HCT116 (cell line): ENCODE data around the gene TRPM3. TPM values are rescaled to one million over a fixed set of nuclear protein-coding genes. Genes with fewer than 3 reads are reported as not detected.

Source experiments
- ATAC-seq: fragments of 200-7000 bp; cut with Tn5 transposase; 2 replicates; pipeline ENCODE4 v1.9.1; 2020; ENCODE audit warnings: mild to moderate bottlenecking, moderate library complexity
- BruUV-seq: library from RNA; stranded (reverse); fragments of 400-500 nt; replicated peaks from 2 replicates; lab custom pipeline; 2021; lab: Mats Ljungman, UMichigan
- CTCF ChIA-PET: fragments of 300-600 bp; sonication (Branson Sonifier 250); formaldehyde crosslinking; loops from one replicate; lab custom pipeline; 2021; ENCODE audit warnings: antibody characterized with exemption; lab: Charles Lee
- POLR2A ChIA-PET: fragments of 300-600, 350-600 bp; sonication (Branson Sonifier 250); formaldehyde crosslinking; loops from one replicate; lab custom pipeline; 2021; ENCODE audit warnings: antibody characterized with exemption; lab: Charles Lee
- RAD21 ChIA-PET, 2 experiments: fragments of 300-600 bp; sonication (Branson Sonifier 250); formaldehyde crosslinking; loops; one replicate each; lab custom pipeline; 2023; ENCODE audit warnings: low total read pairs in 2 of 2; ENCODE audit not compliant: uncharacterized antibody in 2 of 2, unreplicated experiment in 2 of 2, low non-redundant PET in 1 of 2; lab: Charles Lee
- DNase-seq: peaks from one replicate; pipeline ENCODE4 v3.0.0-alpha.2; 2010; ENCODE audit warnings: low read depth, low spot score
- H2AFZ ChIP-seq: fragments of 200-600 bp; shearing (Covaris generic), sonication (generic); 2 replicates; pipeline ENCODE4 v1.6.1; 2017; ENCODE audit warnings: low read depth, mixed run types, mixed read lengths, antibody characterized with exemption, low read length; ENCODE audit not compliant: poor library complexity, severe bottlenecking
- H3K27ac ChIP-seq: 2 replicates; pipeline ENCODE4 v1.5.1; 2012; ENCODE audit warnings: low read depth, low read length
- H3K27me3 ChIP-seq: fragments of 200-600 bp; sonication (generic); 2 replicates; pipeline ENCODE4 v1.6.1; 2016; ENCODE audit warnings: mixed run types, low read length, mixed read lengths; ENCODE audit not compliant: insufficient read depth
- H3K36me3 ChIP-seq, 2 experiments: fragments of 200-500 bp in 1 of 2; fragments of 200-600 bp in 1 of 2; sonication (Bioruptor generic) in 1 of 2; sonication (generic) in 1 of 2; 2 replicates each; pipeline versions ENCODE4 v1.5.1 to v1.6.1; 2014 to 2016; ENCODE audit warnings: low read length in 2 of 2, inconsistent platforms in 1 of 2, mixed read lengths in 1 of 2, mixed run types in 1 of 2; ENCODE audit not compliant: insufficient read depth in 2 of 2, control insufficient read depth in 1 of 2
- H3K4me1 ChIP-seq, 2 experiments: fragments of 200-600 bp in 1 of 2; sonication (generic) in 1 of 2; 2 replicates each; pipeline versions ENCODE4 v1.5.1 to v1.6.1; 2012 to 2017; ENCODE audit warnings: low read length in 2 of 2, inconsistent platforms in 1 of 2, mild to moderate bottlenecking in 1 of 2, mixed read lengths in 1 of 2, mixed run types in 1 of 2, moderate library complexity in 1 of 2; ENCODE audit not compliant: insufficient read depth in 2 of 2, control insufficient read depth in 1 of 2
- H3K4me2 ChIP-seq: fragments of 200-600 bp; sonication (generic); 2 replicates; pipeline ENCODE4 v1.6.1; 2017; ENCODE audit warnings: mixed run types, low read length, mixed read lengths
- H3K4me3 ChIP-seq, 2 experiments: fragments of 200-600 bp in 1 of 2; sonication (generic) in 1 of 2; replicated peaks in 1 of 2; 2 replicates each; pipeline ENCODE4 v1.5.1; 2011 to 2016; ENCODE audit warnings: low read length in 2 of 2, control low read depth in 1 of 2, low read depth in 1 of 2, mild to moderate bottlenecking in 1 of 2, mixed read lengths in 1 of 2, mixed run types in 1 of 2
- H3K79me2 ChIP-seq: fragments of 200-600 bp; sonication (generic); 2 replicates; pipeline ENCODE4 v1.6.1; 2017; ENCODE audit warnings: mild to moderate bottlenecking, mixed run types, low read length, moderate library complexity, mixed read lengths; ENCODE audit not compliant: insufficient read depth
- H3K9ac ChIP-seq: fragments of 200-600 bp; sonication (generic); 2 replicates; pipeline ENCODE4 v1.6.1; 2016; ENCODE audit warnings: low read length, mixed read lengths
- H3K9me2 ChIP-seq: fragments of 200-600 bp; sonication (generic), shearing (Covaris generic); 2 replicates; pipeline ENCODE4 v1.6.1; 2017; ENCODE audit warnings: mixed run types, mild to moderate bottlenecking, moderate library complexity; ENCODE audit not compliant: insufficient read depth
- H3K9me3 ChIP-seq, 2 experiments: fragments of 200-500 bp in 1 of 2; fragments of 200-600 bp in 1 of 2; sonication (Bioruptor generic) in 1 of 2; sonication (generic) in 1 of 2; 2 replicates each; pipeline ENCODE4 v1.6.1; 2014 to 2017; ENCODE audit warnings: low read length in 2 of 2, mixed read lengths in 2 of 2, inconsistent platforms in 1 of 2, low read depth in 1 of 2, mild to moderate bottlenecking in 1 of 2, mixed run types in 1 of 2, moderate library complexity in 1 of 2; ENCODE audit not compliant: control insufficient read depth in 1 of 2, insufficient read depth in 1 of 2
- H4K20me1 ChIP-seq: fragments of 200-600 bp; sonication (generic), shearing (Covaris generic); 2 replicates; pipeline ENCODE4 v1.6.1; 2017; ENCODE audit warnings: mixed run types, mild to moderate bottlenecking, moderate library complexity; ENCODE audit not compliant: insufficient read depth
- ATF3 ChIP-seq: IDR thresholded peaks from 2 replicates; pipeline ENCODE4 v1.6.1; 2012
- CBX3 ChIP-seq: IDR thresholded peaks from 2 replicates; pipeline ENCODE4 v1.6.1; 2012; ENCODE audit warnings: low read depth
- CTCF ChIP-seq, 3 experiments: fragments of 200-600 bp in 1 of 3; sonication (generic) in 1 of 3; IDR thresholded peaks in 2 of 3; conservative IDR thresholded peaks in 1 of 3; 2 replicates each; pipeline ENCODE4 v1.5.1; 2012 to 2017; ENCODE audit warnings: low read depth in 2 of 3, low read length in 2 of 3, antibody characterized with exemption in 1 of 3, borderline replicate concordance in 1 of 3, control low read depth in 1 of 3, mild to moderate bottlenecking in 1 of 3, mixed read lengths in 1 of 3, mixed run types in 1 of 3, moderate library complexity in 1 of 3; ENCODE audit not compliant: insufficient read depth in 1 of 3
- EGR1 ChIP-seq: IDR thresholded peaks from 2 replicates; pipeline ENCODE4 v1.6.1; 2012; ENCODE audit warnings: low read depth
- ELF1 ChIP-seq: IDR thresholded peaks from 2 replicates; pipeline ENCODE4 v1.6.1; 2012; ENCODE audit warnings: low read depth, borderline replicate concordance
- EZH2 ChIP-seq: fragments of 200-600 bp; sonication (generic); IDR thresholded peaks from 2 replicates; pipeline ENCODE4 v1.6.1; 2017; ENCODE audit warnings: antibody characterized with exemption, mixed run types
- EZH2phosphoT487 ChIP-seq: fragments of 200-600 bp; IDR thresholded peaks from 2 replicates; pipeline ENCODE4 v1.6.1; 2018; ENCODE audit warnings: antibody characterized with exemption, borderline replicate concordance
- FOSL1 ChIP-seq: IDR thresholded peaks from 2 replicates; pipeline ENCODE4 v1.6.1; 2012; ENCODE audit warnings: low read depth
- JUND ChIP-seq: IDR thresholded peaks from 2 replicates; pipeline ENCODE4 v1.6.1; 2012
- POLR2AphosphoS5 ChIP-seq: IDR thresholded peaks from 2 replicates; pipeline ENCODE4 v1.6.1; 2011; ENCODE audit warnings: mild to moderate bottlenecking, low read depth, low read length, moderate library complexity
- RAD21 ChIP-seq: IDR thresholded peaks from 2 replicates; pipeline ENCODE4 v1.6.1; 2012; ENCODE audit warnings: low read depth, mild to moderate bottlenecking
- REST ChIP-seq: IDR thresholded peaks from 2 replicates; pipeline ENCODE4 v1.6.1; 2012; ENCODE audit warnings: low read depth
- SIN3A ChIP-seq: IDR thresholded peaks from 2 replicates; pipeline ENCODE4 v1.6.1; 2012; ENCODE audit warnings: low read depth
- SRF ChIP-seq: IDR thresholded peaks from 2 replicates; pipeline ENCODE4 v1.6.1; 2012; ENCODE audit warnings: low read depth
- TCF7L2 ChIP-seq: IDR thresholded peaks from 2 replicates; pipeline ENCODE4 v1.7.0; 2011; ENCODE audit warnings: borderline replicate concordance, inconsistent platforms; ENCODE audit not compliant: insufficient read depth, insufficient read length; ENCODE audit errors: extremely low read depth
- YY1 ChIP-seq: IDR thresholded peaks from 2 replicates; pipeline ENCODE4 v1.6.1; 2011; ENCODE audit warnings: low read length, low read depth, moderate library complexity, mild to moderate bottlenecking; ENCODE audit not compliant: insufficient replicate concordance; ENCODE audit errors: extremely low read depth
- ZFX ChIP-seq: fragments of 450-650 bp; IDR thresholded peaks from 2 replicates; pipeline ENCODE4 v1.6.1; 2017
- ZNF274 ChIP-seq: fragments of 200-500 bp; sonication (Bioruptor generic); IDR thresholded peaks from 2 replicates; pipeline ENCODE4 v1.6.1; 2014; ENCODE audit warnings: mild to moderate bottlenecking, low read depth, low read length, inconsistent platforms
- intact Hi-C: fragments of 100-400 bp; cut with micrococcal nuclease; formaldehyde crosslinking; loops from 2 replicates; pipeline ENCODE4 v1.10.0; 2022
- total RNA-seq: library from RNA; stranded (reverse); gene quantifications from one replicate; pipeline ENCODE4 v1.2.1, GENCODE V29; 2021; ENCODE audit not compliant: unreplicated experiment
- TF ChIP-seq, protein P1 (sequence below): IDR thresholded peaks from 2 replicates; pipeline ENCODE4 v1.6.1; 2012

TRPM3 gene
- total RNA-seq, 1 experiment from 2014 or later, result not detected

DNA sequence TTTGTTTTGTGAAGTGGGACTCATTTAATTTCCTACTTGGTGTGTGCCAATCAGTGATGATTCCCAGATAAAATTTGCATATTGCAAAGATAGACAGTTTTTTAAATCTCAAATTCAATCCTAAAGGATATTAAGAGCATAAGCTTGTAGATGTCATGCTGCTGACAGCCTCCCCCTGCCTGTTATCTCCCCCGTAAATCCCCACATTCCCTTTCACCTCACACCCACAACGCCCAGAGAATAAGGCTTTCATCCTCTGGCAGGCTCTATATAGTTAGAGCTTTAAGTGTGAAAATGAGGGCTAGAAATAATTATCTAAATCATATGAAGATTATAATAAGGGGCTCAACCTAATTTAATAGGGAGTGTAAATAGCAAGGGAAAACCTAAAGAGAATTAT lies 265.0 kb downstream of the TRPM3 start:
- H3K9me3 ChIP-seq, result no peaks in the 10 kb centered on the region
- H3K36me3 ChIP-seq, result no peaks in the 10 kb centered on the region
- no peak overlapping the region for H3K9ac ChIP-seq
- H3K4me3 ChIP-seq, result no peak overlapping the region
- POLR2A ChIA-PET, result no interaction called here
- CTCF ChIA-PET, result no interaction called here
- no peaks in the 10 kb centered on the region for H3K79me2 ChIP-seq
- RAD21 ChIA-PET, result no interaction called here
- no peak for ATAC-seq
- no peaks in the 10 kb centered on the region for H3K4me1 ChIP-seq
- DNase-seq, result no peak
- no peak overlapping the region for H2AFZ ChIP-seq
- no peak for TF ChIP-seq ATF3
- TF ChIP-seq, protein P1, sequence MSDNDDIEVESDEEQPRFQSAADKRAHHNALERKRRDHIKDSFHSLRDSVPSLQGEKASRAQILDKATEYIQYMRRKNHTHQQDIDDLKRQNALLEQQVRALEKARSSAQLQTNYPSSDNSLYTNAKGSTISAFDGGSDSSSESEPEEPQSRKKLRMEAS, result no peak
- no peak for TF ChIP-seq ZNF274
- TF ChIP-seq EZH2phosphoT487, result no peak
- TF ChIP-seq REST, result no peak
- TF ChIP-seq POLR2AphosphoS5, result no peak
- TF ChIP-seq JUND, result no peak
- no peak for TF ChIP-seq TCF7L2
- TF ChIP-seq CBX3, result no peak
- TF ChIP-seq EZH2, result no peak
- TF ChIP-seq SIN3A, result no peak
- no peak for TF ChIP-seq CTCF (IDR thresholded peaks at IDR 0.05 in 2 of 3, conservative IDR thresholded peaks at IDR 0.05 in 1 of 3; ENCODE audit: borderline replicate concordance in 1 of 3, insufficient read depth in 1 of 3, low read depth in 2 of 3, low read length in 2 of 3)
- no peak for TF ChIP-seq FOSL1
- TF ChIP-seq ZFX, result no peak
- no peak for TF ChIP-seq RAD21
- TF ChIP-seq SRF, result no peak
- no peak for TF ChIP-seq EGR1
- no peak for TF ChIP-seq YY1
- no peak for TF ChIP-seq ELF1
- no peak overlapping the region for H3K4me2 ChIP-seq
- BruUV-seq, result no TSS peak
- H3K27ac ChIP-seq, result no peak overlapping the region
- H3K9me2 ChIP-seq, result no peaks in the 10 kb centered on the region
- no peaks in the 10 kb centered on the region for H4K20me1 ChIP-seq
- intact Hi-C loops, result no loop called here
- H3K27me3 ChIP-seq, result peaks cover 85% of the 10 kb centered on the region
